RWPE1 (cell line): ENCODE data around the gene MOGAT3.
"Not testable (repeated sequence)": the region's sequence is repeated elsewhere in the genome, so short reads cannot be mapped to it uniquely, and the experiment has no call there.

Source experiments
- CTCF ChIA-PET: fragments of 350-600 bp; sonication (Branson Sonifier 250); formaldehyde crosslinking; extraction: SDS; loops from one replicate; lab custom pipeline; 2021; lab: Yijun Ruan, JAX
- POLR2A ChIA-PET: fragments of 400-600 bp; formaldehyde crosslinking; extraction: SDS; loops from one replicate; lab custom pipeline; 2020; ENCODE audit warnings: antibody characterized with exemption; ENCODE audit not compliant: low non-redundant PET; lab: Yijun Ruan, JAX
- DNase-seq: peaks from one replicate; pipeline ENCODE4 v3.0.0; 2012; ENCODE audit warnings: low spot score
- H3K27ac ChIP-seq: fragments of 450-650 bp; 2 replicates; pipeline ENCODE4 v1.5.1; 2017
- CTCF ChIP-seq: fragments of 450-650 bp; conservative IDR thresholded peaks from 2 replicates; pipeline ENCODE4 v1.5.1; 2017; ENCODE audit warnings: low read depth, mild to moderate bottlenecking

The MOGAT3 gene

GRCh38 chr7:101210143-101210542 is 9.3 kb upstream of the MOGAT3 start:
- ChIA-PET POLR2A (no interaction called here), CTCF (no interaction called here)
- DNase-seq, result no peak
- peak overlapping the region; percentile 53; the same call in 1 of the 2 replicates for H3K27ac ChIP-seq
- TF ChIP-seq CTCF, result no peak

- no peak for DNase-seq
- H3K27ac ChIP-seq, result peak overlapping the region; percentile 53
- no peak for TF ChIP-seq CTCF
- POLR2A ChIA-PET, result no interaction called here
- CTCF ChIA-PET, result no interaction called here
Observed at GRCh38 chr7:101208794-101209193, 8.0 kb upstream of the MOGAT3 start.

GRCh38 chr7:101207459-101207858 is 6.6 kb upstream of the MOGAT3 start:
- peak overlapping the region; percentile 53 for H3K27ac ChIP-seq
- DNase-seq, result no peak
- no peak for TF ChIP-seq CTCF
- ChIA-PET CTCF (no interaction called here), POLR2A (no interaction called here)

- CTCF ChIA-PET, result no interaction called here
- POLR2A ChIA-PET, result no interaction called here
- DNase-seq, result no peak
- peak overlapping the region; percentile 53; the same call in 1 of the 2 replicates for H3K27ac ChIP-seq
- no peak for TF ChIP-seq CTCF
Observed at GRCh38 chr7:101206665-101207042, 5.8 kb upstream of the MOGAT3 start.

- POLR2A ChIA-PET, result interaction anchor here (0.7 kb wide), 1 partner anchor 23 kb away, joined by 3 read pairs; no protein-coding TSS in a partner anchor
Observed at GRCh38 chr7:101205901-101206664, 5.2 kb upstream of the MOGAT3 start.

GRCh38 chr7:101203740-101204738 is 3.2 kb upstream of the MOGAT3 start:
- POLR2A ChIA-PET, DNase-seq, H3K27ac ChIP-seq: not testable (repeated sequence)
- CTCF ChIA-PET, result interaction anchor here (0.7 to 1.4 kb wide), 4 partner anchors 11 to 323 kb away, joined by 3 to 5 read pairs (median 3); no protein-coding TSS in a partner anchor

More at GRCh38 chr7:101205901-101206664, 5.2 kb upstream of the MOGAT3 start:
- no peak for TF ChIP-seq CTCF
- CTCF ChIA-PET, result interaction anchor here (0.5 kb wide), 1 partner anchor 62 kb away, joined by 6 read pairs; no protein-coding TSS in a partner anchor
- DNase-seq, result no peak
- H3K27ac ChIP-seq, result 0 out of 2 replicates have a peak overlapping the region, but pooled peaks have one; percentile 1
